NCI-H2196 (cell line): ENCODE data around the gene PPP1R12B.
"Not testable (repeated sequence)": the region's sequence is repeated elsewhere in the genome, so short reads cannot be mapped to it uniquely, and the experiment has no call there.

Experiments
- DNase-seq: peaks from one replicate; lab custom pipeline; 2025; ENCODE audit not compliant: unreplicated experiment; lab: John Stamatoyannopoulos, UW

PPP1R12B gene

DNA sequence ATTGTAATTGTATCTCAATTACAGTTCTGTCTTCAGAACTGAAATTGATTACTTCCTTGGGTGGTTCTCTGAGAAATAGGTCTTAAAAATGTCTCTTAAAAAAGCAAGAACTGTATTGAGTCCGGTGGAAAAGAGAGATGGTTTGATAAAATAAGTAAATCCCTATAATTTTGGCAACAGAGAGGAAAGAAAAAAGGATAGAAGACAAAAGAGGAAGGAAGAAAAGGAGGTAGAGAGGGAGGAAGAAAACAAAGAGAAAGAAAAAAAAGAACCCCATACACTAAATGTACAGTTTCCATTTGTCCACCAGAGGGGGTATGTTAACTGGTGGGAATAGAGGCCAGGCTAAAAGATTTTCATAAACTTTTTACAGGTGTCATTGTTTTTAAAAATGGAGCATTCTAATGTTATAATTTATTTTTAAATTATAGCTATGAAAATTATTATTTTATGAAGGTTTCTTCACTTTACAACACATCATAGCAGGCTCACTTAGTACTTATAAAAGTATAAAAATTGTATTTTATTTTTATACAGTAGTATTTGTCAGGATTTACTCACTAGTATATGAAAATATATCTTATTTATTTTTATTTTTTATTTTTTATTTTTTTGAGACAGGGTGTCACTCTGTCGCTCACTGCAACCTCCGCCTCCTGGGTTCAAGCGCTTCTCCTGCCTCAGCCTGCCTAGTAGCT is 4.7 kb upstream of the PPP1R12B start:
- peak; percentile 57 for DNase-seq

DNA sequence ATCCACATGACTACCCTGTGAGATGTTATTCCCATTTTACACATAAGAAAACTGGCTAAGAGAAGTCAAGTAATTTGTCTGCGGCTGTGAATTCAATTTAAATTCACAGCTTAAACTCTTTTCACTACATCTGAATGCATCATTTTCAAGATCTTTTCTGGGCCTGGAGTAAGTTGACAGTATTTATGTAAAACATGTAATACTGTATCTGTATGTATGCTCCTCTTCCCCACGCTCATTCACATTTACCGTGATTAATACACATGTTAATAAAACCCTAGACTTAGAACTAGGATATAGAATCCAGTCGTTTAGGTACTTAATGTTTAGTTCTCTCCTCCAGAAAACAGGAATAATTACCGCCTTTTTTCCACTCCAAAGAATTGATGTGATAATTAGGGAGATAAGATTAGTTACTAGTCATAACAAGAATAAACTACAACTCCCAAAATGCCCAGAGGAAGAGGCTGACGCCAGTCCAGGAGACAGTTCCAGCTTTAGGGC is 442 bp upstream of the PPP1R12B start:
- no peak for DNase-seq

DNA sequence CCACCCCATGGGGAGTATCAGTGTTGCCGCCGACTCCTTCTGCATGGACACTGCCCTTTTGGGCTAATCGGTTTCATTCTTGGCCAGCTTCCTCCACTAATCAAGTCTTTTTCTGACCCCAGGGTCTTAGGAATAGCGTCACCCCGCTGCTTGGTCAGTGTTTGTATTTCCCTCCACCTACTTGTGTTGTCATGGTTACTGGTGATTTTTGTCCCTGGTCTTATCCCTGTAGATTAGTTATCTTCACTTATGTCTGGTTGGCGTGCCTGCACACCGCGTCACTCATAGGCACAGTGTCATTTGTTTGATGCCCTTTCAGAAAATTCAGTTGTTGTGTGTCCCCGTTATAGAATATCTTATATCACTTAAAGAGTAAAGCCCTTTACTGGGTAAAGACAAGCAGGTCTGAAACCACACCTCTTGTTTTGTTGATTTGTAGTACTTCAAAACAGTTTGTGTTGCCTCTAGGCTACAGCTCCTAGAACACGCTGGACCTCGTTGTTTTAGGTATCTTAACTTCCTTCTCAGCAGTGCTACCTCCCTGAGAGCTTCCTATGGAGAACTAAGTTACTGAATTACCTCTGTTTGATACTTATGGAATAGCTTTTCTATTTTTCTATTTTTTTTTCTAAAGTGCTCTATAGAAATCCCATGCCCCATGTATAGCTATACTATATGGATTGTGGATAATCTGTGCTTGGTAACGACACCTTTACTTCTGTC is 868 bp downstream of the PPP1R12B start:
- no peak for DNase-seq

DNA sequence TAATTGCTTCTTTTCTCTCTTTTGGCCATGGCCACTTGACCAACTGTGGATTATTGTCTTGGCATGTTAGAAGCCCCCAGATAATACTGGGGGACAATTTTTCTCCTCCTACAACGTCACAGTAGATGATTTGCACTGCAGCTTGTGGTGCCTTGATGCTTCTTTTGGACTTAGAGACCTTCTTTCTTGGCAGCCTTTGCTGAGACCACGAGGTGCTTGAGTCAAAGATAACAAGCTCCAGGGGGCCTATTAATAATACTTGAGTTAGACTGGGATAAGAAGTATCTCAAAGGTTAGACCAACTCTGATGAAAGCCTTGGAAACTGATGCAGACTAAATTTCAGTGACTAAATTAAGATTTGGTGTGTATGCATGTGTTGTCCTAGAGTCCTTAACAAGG is 3.2 kb downstream of the PPP1R12B start:
- no peak for DNase-seq

DNA sequence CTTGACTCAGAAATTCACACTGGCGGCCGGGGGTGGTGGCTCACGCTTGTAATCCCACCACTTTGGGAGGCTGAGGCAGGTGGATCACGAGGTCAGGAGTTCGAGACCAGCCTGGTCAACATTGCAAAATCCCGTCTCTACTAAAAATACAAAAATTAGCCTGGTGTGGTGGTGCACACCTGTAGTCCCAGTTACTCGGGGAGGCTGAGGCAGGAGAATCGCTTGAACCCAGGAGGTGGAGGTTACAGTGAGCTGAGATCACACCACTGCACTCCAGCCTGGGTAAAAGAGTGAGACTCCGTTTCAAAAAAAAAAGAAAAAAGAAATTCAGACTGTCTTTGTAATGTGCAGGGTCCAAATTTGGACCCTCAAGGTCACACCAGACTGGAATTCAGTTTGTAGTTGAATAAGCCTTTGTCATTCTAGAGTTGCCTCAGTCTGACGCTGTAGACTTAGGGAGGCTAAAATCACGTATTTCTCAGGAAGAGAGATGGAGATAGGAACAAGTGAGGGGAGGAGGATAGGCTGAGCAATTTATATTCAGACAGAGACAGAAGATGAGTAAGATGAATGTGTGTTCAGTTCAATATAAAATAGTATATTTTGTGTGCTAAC is 4.2 kb downstream of the PPP1R12B start:
- not testable (repeated sequence) for DNase-seq

DNA sequence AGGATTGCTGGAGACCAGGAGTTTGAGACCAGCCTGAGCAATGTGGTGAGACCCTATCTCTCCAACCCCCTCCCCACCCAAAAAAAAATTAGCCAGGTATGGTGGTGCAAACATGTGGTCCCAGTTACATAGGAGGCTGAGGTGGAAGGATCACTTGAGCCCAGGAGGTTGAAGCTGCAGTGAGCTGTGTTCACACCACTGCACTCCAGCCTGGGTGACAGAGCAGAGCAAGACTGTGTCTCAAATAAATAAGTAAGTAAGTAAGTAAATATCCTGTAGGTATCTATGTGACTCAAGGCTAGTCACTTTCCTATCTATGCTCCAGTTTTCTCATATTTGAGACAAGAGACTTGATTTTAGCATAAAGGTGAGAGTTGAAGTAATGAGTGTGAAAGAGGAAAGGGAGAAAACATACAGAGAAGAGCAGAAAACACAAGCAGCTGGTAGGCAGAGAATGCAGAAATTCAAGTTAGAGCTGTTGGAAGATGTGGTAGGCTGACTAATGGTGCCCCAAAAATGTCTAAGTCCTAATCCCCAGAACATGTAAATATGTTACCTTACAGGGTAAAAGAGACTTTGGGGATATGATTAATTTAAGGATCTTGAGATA is 7.5 kb downstream of the PPP1R12B start:
- DNase-seq: no peak

DNA sequence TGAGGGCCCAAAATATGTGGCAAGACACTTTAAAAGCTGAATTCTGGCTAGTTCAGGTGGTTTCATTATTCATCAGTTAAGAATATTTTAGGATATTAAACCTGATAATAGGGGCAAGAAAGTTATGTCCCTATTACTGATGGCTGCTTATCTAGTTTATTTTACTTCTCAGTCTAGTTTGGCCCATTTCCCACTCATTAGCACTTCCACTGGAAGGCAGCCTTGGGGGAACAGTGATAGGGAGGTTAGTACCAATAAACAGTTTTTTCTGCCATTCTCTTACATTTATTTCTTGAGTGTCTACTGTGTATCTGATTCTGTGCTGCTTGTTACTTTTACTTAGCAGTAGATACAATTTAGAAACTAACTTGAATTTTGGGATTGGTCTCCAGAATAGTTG is 9.0 kb downstream of the PPP1R12B start:
- DNase-seq: no peak

DNA sequence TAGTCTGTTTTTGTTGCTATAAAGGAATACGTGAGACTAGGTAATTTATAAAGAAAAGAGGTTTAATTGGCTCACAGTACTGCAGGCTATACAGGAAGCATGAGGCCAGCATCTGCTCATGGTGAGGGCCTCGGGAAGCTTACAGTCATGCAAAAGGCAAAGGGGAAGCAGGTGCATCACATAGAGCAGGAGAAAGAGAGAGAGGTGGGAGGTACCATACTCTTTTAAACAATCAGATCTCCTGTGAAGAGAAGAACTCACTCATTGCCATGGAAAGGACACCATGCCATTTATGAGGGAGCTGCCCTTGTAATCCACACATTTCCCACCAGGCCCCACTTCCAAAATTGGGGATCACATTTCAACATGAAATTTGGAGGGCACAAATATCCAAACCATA is 12.7 kb downstream of the PPP1R12B start:
- DNase-seq: no peak

DNA sequence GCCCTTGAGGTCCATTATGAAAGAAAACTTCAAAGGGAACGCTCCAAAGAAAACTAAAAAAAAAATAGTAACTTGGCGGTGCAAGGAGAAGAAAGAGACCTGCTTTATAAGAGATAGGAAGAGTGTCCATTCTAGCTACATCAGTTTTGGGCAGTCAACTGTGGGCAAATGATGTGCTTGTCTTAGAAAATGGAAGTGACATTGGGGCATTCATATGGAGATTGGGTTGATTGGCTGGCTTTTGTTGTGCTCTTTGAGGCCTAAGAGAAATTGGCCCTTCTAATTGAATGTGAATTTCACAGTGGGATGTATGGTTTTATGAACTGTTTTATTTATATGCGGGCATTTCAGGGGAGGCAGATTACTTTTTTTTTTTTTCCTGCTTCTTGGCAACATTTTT is 13.2 kb downstream of the PPP1R12B start:
- no peak for DNase-seq

DNA sequence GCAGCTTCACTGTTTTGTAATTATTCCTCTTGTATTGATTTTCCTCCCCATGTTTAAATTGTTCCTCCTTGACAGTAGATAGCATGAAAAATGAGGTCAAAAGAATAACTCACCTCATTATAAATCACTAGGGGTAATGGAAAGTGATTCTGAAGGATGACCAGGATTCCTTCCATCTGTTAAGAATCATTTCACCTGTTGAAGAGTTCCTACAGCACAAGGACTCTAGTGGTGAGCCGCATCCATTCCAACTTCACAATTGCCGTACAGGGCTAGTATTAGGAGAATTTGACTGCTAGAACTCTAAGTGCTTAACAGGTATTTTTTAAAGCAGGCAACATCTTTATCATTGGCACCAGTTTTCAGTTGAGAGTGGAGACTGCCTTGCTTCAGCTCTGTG is 13.7 kb downstream of the PPP1R12B start:
- no peak for DNase-seq

DNA sequence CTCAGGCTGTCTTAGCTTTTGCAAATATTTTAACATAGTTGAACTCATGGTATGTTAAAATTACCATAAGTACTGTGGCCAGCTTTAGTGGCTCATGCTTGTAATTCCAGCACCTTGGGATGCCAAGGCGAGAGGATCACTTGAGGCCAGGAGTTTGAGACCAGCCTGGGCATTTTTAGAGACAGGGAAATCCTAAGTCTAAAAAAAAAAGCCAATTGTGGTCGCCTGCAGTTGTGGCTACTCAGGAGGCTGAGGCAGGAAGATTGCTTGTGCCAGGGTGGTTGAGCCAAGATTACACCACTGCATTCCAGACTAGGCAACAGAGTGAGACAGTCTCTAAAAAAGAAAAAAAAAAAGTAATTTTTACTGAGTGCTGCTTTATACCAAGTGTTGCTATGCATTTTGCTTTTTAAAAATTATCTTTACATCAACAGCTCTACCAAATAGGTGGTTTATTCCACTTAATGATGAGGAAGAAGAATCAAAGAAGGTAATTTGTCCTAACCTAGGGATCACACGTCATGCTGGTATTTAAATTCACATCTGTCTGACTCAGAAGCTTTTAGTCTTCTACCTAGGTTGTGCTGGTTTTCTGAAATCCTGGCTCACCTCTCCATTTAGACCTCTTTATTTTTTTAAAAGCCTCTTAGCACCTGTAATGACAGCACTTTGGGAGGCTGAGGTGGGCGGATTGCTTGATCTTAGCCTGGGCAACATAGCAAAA is 16.8 kb downstream of the PPP1R12B start:
- DNase-seq: no peak

DNA sequence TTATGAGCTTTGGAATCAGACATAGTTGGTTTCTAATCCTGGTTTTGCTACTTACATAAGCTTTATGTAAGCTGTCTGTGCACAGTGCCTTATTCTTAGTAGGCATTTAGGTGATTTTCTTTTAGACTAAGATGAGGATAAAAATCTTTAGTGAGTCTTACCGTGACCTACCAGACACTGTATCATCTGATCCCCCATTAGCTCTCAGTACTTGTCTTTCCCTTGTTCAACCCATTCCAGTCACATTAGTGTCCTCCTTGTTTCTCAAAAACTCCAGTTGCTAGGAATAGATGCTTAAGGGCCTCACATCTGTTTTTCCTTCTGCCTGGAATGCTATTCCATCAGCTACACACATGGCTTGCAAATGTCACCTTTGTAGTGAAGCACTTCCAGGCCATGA is 18.8 kb downstream of the PPP1R12B start:
- DNase-seq: no peak

DNA sequence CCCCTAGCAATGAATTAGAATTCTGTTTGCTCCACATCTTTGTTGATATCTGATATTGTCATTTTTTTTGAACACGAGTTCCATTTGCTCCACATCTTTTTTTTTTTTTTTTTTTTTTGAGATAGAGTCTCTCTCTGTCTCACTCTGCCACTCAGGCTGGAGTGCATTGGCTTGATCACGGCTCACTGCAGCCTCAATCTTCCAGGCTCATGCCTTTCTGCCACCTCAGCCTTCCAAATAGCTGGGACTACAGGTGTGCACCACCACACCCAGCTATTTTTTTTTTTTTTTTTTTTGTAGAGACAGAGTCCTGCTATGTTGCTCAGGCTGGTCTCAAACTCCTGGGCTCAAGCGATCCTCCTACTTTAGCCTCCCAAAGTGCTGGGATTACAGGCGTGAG is 22.4 kb downstream of the PPP1R12B start:
- DNase-seq: not testable (repeated sequence)

DNA sequence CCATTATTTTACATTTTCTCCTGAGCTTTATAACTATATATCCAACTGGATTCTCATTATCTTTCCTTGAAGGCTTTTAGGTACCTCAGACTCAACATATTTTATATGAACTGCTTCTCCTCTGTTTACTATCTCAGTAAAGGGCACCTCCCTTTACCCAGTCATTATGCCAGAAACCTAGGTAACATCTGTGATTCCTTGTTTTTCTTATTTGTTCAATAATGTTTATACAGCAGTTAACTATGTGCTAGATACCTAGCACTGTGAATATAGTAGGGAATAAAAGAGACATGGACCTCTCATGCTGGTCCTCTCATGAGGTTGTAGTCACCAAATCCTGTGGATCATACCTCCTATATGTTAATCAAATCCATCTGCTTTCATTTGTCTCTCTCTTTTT is 25.6 kb downstream of the PPP1R12B start:
- DNase-seq: no peak

DNA sequence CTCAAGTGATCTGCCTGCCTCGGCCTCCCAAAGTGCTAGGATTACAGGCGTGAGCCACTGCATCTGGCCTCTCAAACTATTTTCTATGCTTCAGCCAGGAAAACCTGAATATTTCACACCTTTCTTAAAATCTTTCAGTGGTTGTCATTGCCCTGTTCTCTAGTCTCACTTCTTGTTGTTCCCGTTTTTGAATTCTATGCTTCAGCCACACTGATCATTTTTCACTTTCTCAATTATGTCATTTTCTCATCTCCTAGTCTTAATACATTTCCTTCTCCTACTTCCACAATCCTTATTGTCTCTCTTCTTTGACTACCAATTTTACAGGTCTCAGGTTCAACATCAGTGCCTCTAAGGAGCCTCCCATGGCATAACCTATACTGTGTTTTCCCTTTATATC is 26.7 kb downstream of the PPP1R12B start:
- DNase-seq: not testable (repeated sequence)

DNA sequence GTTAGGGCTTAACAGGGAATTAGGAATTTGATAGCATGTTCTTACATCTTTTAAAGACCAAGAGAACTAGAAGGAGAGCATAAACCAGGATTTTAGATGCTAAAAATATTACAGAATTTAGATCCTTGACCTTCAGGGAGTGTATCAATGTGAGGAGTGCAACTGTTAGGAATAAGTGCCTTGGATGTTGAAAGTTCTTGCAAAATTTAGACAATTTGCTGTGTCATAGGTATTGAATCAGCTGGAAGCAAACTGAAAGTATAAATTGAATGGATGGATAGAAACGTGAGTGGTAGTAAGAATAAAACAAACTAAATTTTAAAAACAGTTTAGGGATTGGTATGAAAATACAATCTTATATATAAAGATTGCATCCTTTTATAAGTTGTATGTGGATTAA is 27.7 kb downstream of the PPP1R12B start:
- no peak for DNase-seq

DNA sequence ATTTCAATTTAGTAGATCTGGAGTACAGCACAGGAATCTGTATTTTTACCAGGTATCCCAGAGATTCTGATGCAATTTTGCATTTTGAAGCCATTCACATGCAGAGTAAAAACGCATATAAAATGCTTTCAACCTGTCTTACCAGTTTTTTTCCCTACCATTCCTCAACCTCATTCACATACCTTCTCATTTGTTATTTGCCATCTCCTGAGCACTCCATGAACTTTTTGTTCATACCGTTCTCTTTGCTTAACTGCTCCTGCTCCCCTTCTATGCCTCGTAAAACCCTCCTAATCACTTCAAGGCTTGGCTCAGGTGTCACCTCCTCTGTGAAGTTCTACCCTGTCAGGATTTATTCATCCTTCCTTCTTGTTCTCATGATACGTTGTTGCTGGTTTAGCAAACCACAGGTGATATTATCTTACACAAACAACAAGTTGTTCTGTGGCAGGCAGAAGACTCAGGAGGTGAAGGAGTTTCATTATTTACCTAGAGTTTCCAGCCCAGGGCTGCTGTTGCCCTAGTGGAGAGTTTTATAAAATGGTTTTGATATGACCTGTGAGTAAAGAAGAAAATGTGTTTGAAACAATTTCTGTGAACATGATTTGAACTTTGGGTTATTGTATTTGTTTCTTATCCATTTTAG is 31.5 kb downstream of the PPP1R12B start:
- not testable (repeated sequence) for DNase-seq

DNA sequence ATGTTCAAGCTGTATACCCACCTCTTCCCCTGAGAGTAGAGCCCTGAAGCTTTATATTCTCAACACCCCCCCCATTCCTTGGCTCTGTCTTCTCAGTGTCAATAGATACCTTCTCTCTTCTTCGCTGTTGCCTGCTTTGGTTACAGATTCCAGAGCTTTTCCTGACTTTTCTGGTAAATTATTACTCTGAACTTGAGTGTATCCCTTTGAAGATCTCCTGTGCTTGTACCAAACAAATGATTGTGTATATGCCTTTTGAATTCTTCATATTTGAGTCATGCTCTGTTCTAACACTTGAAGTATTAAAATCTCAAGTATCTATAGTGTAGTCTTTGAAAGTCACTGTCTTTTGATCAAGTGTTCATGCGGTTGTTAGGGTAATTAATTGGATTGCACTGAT is 32.0 kb downstream of the PPP1R12B start:
- DNase-seq: not testable (repeated sequence)

DNA sequence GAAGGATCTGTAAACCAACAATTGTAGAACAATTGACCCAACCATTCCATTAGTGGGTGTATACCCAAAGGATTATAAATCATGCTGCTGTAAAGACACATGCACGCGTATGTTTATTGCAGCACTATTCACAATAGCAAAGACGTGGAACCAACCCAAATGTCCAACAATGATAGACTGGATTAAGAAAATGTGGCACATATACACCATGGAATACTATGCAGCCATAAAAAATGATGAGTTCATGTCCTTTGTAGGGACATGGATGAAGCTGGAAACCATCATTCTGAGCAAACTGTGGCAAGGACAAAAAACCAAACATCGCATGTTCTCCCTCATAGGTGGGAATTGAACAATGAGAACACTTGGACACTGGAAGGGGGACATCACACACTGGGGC is 33.4 kb downstream of the PPP1R12B start:
- DNase-seq: not testable (repeated sequence)

DNA sequence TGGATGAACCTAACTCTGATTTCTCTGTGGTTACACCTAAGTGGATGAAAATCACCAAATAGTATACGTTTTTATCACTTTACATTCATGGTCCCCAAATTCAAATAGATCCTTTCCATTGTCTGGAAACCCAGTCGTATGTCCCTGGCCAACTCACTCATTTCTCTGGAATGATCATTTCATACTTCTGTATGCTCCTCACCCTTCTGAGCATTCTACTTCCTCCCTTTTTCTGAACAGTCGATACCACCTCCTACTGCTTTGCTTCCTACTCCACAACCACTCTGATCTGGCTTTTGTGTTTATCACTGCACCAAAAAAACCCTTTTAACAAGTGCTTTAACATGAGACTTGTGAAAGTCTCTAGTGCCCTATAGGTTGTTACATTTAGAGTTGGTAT is 47.3 kb downstream of the PPP1R12B start:
- DNase-seq: not testable (repeated sequence)

DNA sequence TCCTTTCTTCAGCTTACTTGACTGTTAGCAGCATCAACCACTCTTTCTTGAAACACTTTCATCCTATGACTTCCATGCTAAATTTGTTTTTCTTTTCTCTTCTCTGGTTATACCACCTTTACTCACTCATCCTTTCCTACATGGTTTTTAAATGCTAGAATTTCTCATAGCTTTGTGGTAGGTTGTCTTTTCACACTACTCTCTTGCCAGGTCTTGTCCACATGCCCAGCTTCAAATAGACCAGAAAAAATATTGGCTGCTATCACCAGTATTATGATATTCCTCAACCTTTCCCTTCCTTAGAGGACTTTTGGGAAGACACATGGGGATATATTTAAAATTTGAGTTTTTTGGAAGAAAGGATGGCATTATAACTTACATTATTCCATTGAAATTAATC is 48.8 kb downstream of the PPP1R12B start:
- no peak for DNase-seq
